HFFc6 (cell line): Measurements from ENCODE around the gene FSD2. TPM values are rescaled to one million over a fixed set of nuclear protein-coding genes. Genes with fewer than 3 reads are reported as not detected.

ENCODE experiments used
- DNase-seq: peaks from one replicate; pipeline ENCODE4 v3.0.0-alpha.2; 2018
- H3K27ac Mint-ChIP-seq: 2 replicates; pipeline ENCODE4 v1.8.0; 2020; ENCODE audit warnings: mild to moderate bottlenecking, mixed read lengths
- H3K27me3 Mint-ChIP-seq: 2 replicates; pipeline ENCODE4 v1.8.0; 2021; ENCODE audit warnings: mild to moderate bottlenecking, moderate library complexity, mixed read lengths; ENCODE audit not compliant: insufficient read depth
- H3K36me3 Mint-ChIP-seq: 2 replicates; pipeline ENCODE4 v1.8.0; 2021; ENCODE audit warnings: low read depth, mixed read lengths
- H3K4me1 Mint-ChIP-seq: 2 replicates; pipeline ENCODE4 v1.8.0; 2020; ENCODE audit warnings: low read depth, mixed read lengths
- H3K4me3 Mint-ChIP-seq: 2 replicates; pipeline ENCODE4 v1.8.0; 2020; ENCODE audit warnings: mild to moderate bottlenecking, moderate library complexity, mixed read lengths
- H3K9me3 Mint-ChIP-seq: 2 replicates; pipeline ENCODE4 v1.8.0; 2020; ENCODE audit warnings: mild to moderate bottlenecking, mixed read lengths
- long read RNA-seq: library from polyadenylated mRNA; unstranded; transcript quantifications from one replicate; pipeline ENCODE4 v2.0.0, GENCODE V29; 2019
- total RNA-seq, 6 experiments: library from RNA; stranded (reverse); fragmentation: NEBNext Ultra II Directional; extraction: Animal tissue kit (Norgen Biotek cat#: 25700); gene quantifications; 2 replicates in 1 of 6; 3 replicates in 5 of 6; pipeline ENCODE4 v1.2.3, GENCODE V29; 2021
- TF ChIP-seq, protein P1 (sequence below): fragments of 200-600 bp; sonication (generic); IDR thresholded peaks from 2 replicates; pipeline ENCODE4 v1.5.0; 2021; ENCODE audit warnings: antibody characterized with exemption, mild to moderate bottlenecking

Gene FSD2, protein sequence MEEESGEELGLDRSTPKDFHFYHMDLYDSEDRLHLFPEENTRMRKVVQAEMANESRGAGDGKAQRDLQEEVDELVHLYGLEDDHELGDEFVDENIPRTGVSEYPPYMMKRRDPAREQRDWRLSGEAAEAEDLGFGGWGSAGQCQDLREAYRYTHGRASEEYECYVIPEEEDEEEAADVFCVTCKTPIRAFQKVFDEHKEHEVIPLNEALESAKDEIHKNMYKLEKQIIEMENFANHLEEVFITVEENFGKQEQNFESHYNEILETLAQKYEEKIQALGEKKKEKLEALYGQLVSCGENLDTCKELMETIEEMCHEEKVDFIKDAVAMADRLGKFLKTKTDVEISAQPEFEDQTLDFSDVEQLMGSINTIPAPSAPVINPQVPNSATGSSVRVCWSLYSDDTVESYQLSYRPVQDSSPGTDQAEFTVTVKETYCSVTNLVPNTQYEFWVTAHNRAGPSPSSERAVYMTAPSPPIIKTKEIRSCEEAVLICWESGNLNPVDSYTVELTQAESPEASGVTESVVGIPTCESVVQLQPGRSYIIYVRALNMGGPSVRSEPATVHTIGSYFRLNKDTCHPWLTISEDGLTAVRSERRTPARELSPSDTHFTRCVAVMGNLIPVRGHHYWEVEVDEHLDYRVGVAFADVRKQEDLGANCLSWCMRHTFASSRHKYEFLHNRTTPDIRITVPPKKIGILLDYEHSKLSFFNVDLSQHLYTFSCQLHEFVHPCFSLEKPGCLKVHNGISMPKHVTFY
- not detected for total RNA-seq
- long read RNA-seq: 0 reads

DNA sequence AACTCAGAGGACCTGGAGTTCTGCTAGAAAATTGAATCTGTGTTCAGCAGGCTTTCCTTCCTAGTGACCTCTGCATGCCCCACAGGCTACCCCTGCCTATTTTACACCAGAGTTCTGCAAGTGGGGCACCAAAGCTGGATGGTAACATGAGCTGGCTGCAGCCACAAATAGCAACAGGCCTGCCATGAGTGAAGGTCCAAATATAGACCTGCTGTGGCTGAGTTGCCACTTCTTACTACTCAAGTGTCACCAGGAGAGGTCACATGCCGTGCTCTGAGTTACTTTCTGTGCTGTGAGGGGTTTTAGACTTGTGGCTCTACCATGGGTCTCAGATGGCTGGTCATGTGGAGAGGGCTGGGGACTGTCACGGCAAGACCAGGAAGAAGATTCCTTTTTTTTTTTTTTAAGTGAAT lies at the start of gene FSD2:
Gene FSD2 (minus strand): TSS at position 76 of the 413 bp plus-strand sequence. CDS start 18,679 bp downstream, outside the sequence.
- peaks cover 17% of the 10 kb centered on the region for H3K4me1 Mint-ChIP-seq
- peaks cover 5% of the 10 kb centered on the region; the same call in 1 of the 2 replicates for H3K27me3 Mint-ChIP-seq
- DNase-seq: no peak
- TF ChIP-seq, protein P1, sequence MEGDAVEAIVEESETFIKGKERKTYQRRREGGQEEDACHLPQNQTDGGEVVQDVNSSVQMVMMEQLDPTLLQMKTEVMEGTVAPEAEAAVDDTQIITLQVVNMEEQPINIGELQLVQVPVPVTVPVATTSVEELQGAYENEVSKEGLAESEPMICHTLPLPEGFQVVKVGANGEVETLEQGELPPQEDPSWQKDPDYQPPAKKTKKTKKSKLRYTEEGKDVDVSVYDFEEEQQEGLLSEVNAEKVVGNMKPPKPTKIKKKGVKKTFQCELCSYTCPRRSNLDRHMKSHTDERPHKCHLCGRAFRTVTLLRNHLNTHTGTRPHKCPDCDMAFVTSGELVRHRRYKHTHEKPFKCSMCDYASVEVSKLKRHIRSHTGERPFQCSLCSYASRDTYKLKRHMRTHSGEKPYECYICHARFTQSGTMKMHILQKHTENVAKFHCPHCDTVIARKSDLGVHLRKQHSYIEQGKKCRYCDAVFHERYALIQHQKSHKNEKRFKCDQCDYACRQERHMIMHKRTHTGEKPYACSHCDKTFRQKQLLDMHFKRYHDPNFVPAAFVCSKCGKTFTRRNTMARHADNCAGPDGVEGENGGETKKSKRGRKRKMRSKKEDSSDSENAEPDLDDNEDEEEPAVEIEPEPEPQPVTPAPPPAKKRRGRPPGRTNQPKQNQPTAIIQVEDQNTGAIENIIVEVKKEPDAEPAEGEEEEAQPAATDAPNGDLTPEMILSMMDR: no peak
- H3K4me3 Mint-ChIP-seq: no peak within 1 kb of the TSS
- H3K36me3 Mint-ChIP-seq: 0 out of 2 replicates have a peak, but pooled peaks cover 6% of the 10 kb centered on the region
- no peaks in the 10 kb centered on the region for H3K9me3 Mint-ChIP-seq
- no peak within 1 kb of the TSS for H3K27ac Mint-ChIP-seq

DNA sequence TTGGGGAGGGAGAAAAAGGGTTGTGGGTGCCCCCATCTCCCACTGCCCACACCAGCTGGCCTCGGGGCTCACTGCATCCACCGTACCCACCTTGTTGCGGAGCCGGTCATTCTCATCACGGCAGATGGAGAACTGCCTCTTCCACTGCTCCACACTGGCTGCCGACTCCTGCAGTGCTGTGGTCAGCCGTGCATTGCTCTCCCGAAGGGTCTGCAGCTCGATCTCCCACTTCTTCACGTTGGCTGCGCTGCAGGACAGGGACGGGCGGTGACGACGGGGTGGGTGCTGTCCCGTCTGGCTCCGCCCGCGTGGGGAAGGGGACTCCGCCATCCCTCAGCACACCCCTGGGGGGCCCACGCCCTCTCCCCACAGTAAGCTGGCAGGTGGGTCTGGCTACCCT lies 48.7 kb upstream of the FSD2 start:
- Mint-ChIP-seq H3K4me1 (peaks cover 22% of the 10 kb centered on the region), H3K4me3 (no peak overlapping the region), H3K27me3 (peaks cover 4% of the 10 kb centered on the region; the same call in 1 of the 2 replicates), H3K36me3 (no peaks in the 10 kb centered on the region), H3K27ac (no peak overlapping the region), H3K9me3 (no peaks in the 10 kb centered on the region)
- TF ChIP-seq, protein P1: no peak
- no peak for DNase-seq

- no peak for DNase-seq
- peaks cover 28% of the 10 kb centered on the region for H3K4me1 Mint-ChIP-seq
- H3K27ac Mint-ChIP-seq: no peak overlapping the region
- no peaks in the 10 kb centered on the region for H3K36me3 Mint-ChIP-seq
- no peak overlapping the region for H3K4me3 Mint-ChIP-seq
- no peaks in the 10 kb centered on the region for H3K9me3 Mint-ChIP-seq
- peaks cover 5% of the 10 kb centered on the region; the same call in 1 of the 2 replicates for H3K27me3 Mint-ChIP-seq
- TF ChIP-seq, protein P1: no peak
These were observed 47.2 kb upstream of the FSD2 start for GRCh38 chr15:82852941-82853561.

- H3K4me1 Mint-ChIP-seq: peaks cover 28% of the 10 kb centered on the region
- peak overlapping the region; percentile 3; the same call in 1 of the 2 replicates for H3K27ac Mint-ChIP-seq
- TF ChIP-seq, protein P1: no peak
- H3K9me3 Mint-ChIP-seq: no peaks in the 10 kb centered on the region
- H3K27me3 Mint-ChIP-seq: peaks cover 3% of the 10 kb centered on the region; the same call in 1 of the 2 replicates
- H3K4me3 Mint-ChIP-seq: no peak overlapping the region
- peak; percentile 11 for DNase-seq
- no peaks in the 10 kb centered on the region for H3K36me3 Mint-ChIP-seq
These were observed 46.2 kb upstream of the FSD2 start for GRCh38 chr15:82851981-82852511.

- H3K27me3 Mint-ChIP-seq: peaks cover 3% of the 10 kb centered on the region; the same call in 1 of the 2 replicates
- TF ChIP-seq, protein P1: no peak
These were observed 45.5 kb upstream of the FSD2 start for GRCh38 chr15:82851306-82851850.

More at GRCh38 chr15:82851306-82851850, 45.5 kb upstream of the FSD2 start:
- no peaks in the 10 kb centered on the region for H3K9me3 Mint-ChIP-seq
- H3K4me1 Mint-ChIP-seq: peaks cover 28% of the 10 kb centered on the region
- H3K36me3 Mint-ChIP-seq: no peaks in the 10 kb centered on the region
- DNase-seq: no peak
- H3K4me3 Mint-ChIP-seq: no peak overlapping the region
- H3K27ac Mint-ChIP-seq: peak overlapping the region; percentile 66; the same call in 1 of the 2 replicates
